ENCODE measurements around the gene TMCC3.
A peak's percentile ranks its signal among the peaks of the same experiment; 100 is the strongest.

The TMCC3 gene

GRCh38 chr12:94628819-94629472 lies 21.4 kb downstream of the TMCC3 start:
- Mint-ChIP-seq H3K4me1 (peaks cover 43% of the 10 kb centered on the region), H3K27me3 (ENCODE audit: low read depth, poor library complexity) (peaks cover 3% of the 10 kb centered on the region), H3K36me3 (ENCODE audit: low read depth) (peaks cover 79% of the 10 kb centered on the region), H3K4me3 (no peak overlapping the region), H3K27ac (no peak overlapping the region), H3K9me3 (peaks cover 50% of the 10 kb centered on the region)
- no peak for DNase-seq
- no peak for TF ChIP-seq CTCF (IDR thresholded peaks at IDR 0.05)

GRCh38 chr12:94628369-94628768 lies 22.0 kb downstream of the TMCC3 start:
- Mint-ChIP-seq H3K9me3 (peaks cover 51% of the 10 kb centered on the region), H3K4me1 (peaks cover 44% of the 10 kb centered on the region), H3K27ac (no peak overlapping the region), H3K27me3 (ENCODE audit: low read depth, poor library complexity) (peaks cover 3% of the 10 kb centered on the region), H3K4me3 (no peak overlapping the region), H3K36me3 (ENCODE audit: low read depth) (peaks cover 84% of the 10 kb centered on the region)
- TF ChIP-seq CTCF (IDR thresholded peaks at IDR 0.05) = no peak
- DNase-seq = no peak

GRCh38 chr12:94625531-94625930 lies 24.8 kb downstream of the TMCC3 start:
- peaks cover 3% of the 10 kb centered on the region for H3K27me3 Mint-ChIP-seq (ENCODE audit: low read depth, poor library complexity)
- no peak overlapping the region for H3K4me3 Mint-ChIP-seq
- H3K9me3 Mint-ChIP-seq = peaks cover 51% of the 10 kb centered on the region
- no peak for TF ChIP-seq CTCF (IDR thresholded peaks at IDR 0.05)
- H3K36me3 Mint-ChIP-seq (ENCODE audit: low read depth) = peaks cover 86% of the 10 kb centered on the region
- H3K4me1 Mint-ChIP-seq = peaks cover 44% of the 10 kb centered on the region
- no peak for DNase-seq
- H3K27ac Mint-ChIP-seq = no peak overlapping the region

- peak overlapping the region; percentile 73 for H3K27ac Mint-ChIP-seq
- peaks cover 42% of the 10 kb centered on the region for H3K9me3 Mint-ChIP-seq
- H3K36me3 Mint-ChIP-seq (ENCODE audit: low read depth) = peaks cover 73% of the 10 kb centered on the region
- no peak for DNase-seq
- peaks cover 3% of the 10 kb centered on the region for H3K27me3 Mint-ChIP-seq (ENCODE audit: low read depth, poor library complexity)
- no peak for TF ChIP-seq CTCF (IDR thresholded peaks at IDR 0.05)
- H3K4me3 Mint-ChIP-seq = no peak overlapping the region
- H3K4me1 Mint-ChIP-seq = peaks cover 30% of the 10 kb centered on the region
These were observed 27.0 kb downstream of the TMCC3 start for GRCh38 chr12:94623161-94623920.

GRCh38 chr12:94622475-94622874 lies 27.9 kb downstream of the TMCC3 start:
- peaks cover 64% of the 10 kb centered on the region for H3K36me3 Mint-ChIP-seq (ENCODE audit: low read depth)
- peak overlapping the region; percentile 53 for H3K27ac Mint-ChIP-seq
- H3K27me3 Mint-ChIP-seq (ENCODE audit: low read depth, poor library complexity) = peaks cover 3% of the 10 kb centered on the region
- TF ChIP-seq CTCF (IDR thresholded peaks at IDR 0.05) = no peak
- no peak overlapping the region for H3K4me3 Mint-ChIP-seq
- peaks cover 29% of the 10 kb centered on the region for H3K4me1 Mint-ChIP-seq
- peaks cover 36% of the 10 kb centered on the region for H3K9me3 Mint-ChIP-seq
- no peak for DNase-seq

Data from nephron progenitor cell (in vitro differentiated cells).